ENCODE measurements around the gene SLC39A5.

GRCh38 chr12:56205445-56205844 is 24.4 kb upstream of the SLC39A5 start:
- TF ChIP-seq CTCF (IDR thresholded peaks at IDR 0.05) (no peak), EP300 (IDR thresholded peaks at IDR 0.05) (no peak)
